A673 (cell line): ENCODE measurements around the gene ATRNL1.

ENCODE experiments used
- CTCF ChIP-seq: fragments of 300-800, 200-600 bp; sonication (generic); conservative IDR thresholded peaks from 2 replicates; pipeline ENCODE4 v1.5.1; 2017; ENCODE audit warnings: low read depth, mild to moderate bottlenecking, antibody characterized with exemption, low read length, moderate library complexity, mixed read lengths
- EZH2 ChIP-seq: fragments of 200-600 bp; sonication (generic); IDR thresholded peaks from 2 replicates; pipeline ENCODE4 v1.6.1; 2017; ENCODE audit warnings: borderline replicate concordance, low read depth, mild to moderate bottlenecking, mixed read lengths, antibody characterized with exemption, low read length; ENCODE audit not compliant: poor library complexity, severe bottlenecking

DNA sequence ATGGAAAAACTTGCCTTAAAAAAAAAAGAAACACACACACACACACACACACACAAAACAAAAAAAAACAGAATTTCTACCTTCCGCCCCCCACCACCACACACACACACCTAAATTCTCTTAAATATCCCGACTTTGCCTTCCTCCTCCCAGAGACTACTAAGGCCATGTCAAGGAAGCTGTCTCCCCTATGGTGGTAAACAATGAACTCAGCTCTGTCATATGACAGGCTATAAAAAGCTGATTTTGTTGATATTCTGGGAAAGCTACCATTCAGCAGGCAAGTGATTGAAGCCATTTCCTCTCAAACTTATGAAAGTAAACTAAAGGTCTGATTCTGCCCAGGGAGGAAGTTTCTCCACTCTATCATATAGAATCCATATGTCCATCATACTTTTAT lies 708.8 kb downstream of the ATRNL1 start:
- TF ChIP-seq CTCF (no peak), EZH2 (no peak)
